Non-pigmented ciliary epithelial cell (primary cell): ENCODE data around the gene SNX2.
A peak's percentile ranks its signal among the peaks of the same experiment; 100 is the strongest.

Source experiments
- DNase-seq: peaks from one replicate; pipeline ENCODE4 v3.0.0-alpha.2; 2010; ENCODE audit warnings: low read depth

Gene SNX2

DNA sequence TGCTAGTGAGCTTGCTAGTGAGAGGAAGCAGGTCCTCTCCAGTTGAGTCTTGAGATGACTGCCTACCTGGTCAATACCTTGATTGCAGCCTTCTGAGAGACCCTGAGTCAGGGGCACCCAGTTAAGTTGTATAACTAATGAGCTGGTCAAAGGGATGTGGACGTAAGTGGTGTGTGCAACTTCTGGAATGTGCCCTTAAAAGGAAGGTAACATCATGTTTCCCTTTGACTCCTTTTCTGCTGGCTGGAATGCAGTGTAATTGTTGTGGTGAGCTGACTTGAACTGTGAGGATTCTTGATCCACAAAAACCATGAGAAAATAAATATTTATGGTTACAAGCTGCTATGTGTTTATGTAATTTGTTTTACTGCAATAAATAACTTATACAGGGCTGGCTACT, 2.4 kb upstream of the SNX2 start:
- DNase-seq, result peak; percentile 45

DNA sequence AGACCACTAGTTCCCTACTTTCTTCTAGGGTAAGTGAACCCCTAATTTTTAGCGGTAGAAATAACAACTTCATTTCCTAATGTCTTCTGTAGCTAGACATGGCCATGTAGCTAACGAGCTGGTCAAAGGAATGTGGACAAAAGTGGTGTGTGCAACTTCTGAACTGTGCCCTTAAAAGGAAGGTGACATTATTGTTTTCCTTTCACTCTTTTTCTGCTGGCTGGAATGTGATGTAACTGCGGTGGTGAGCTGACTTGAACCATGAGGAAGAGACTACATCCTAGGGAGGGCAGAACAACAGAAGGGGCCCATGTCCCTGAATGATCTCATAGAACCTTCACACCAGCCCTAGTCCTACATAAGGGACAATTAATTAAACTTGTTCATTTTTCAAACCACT, 1.3 kb upstream of the SNX2 start:
- no peak for DNase-seq

DNA sequence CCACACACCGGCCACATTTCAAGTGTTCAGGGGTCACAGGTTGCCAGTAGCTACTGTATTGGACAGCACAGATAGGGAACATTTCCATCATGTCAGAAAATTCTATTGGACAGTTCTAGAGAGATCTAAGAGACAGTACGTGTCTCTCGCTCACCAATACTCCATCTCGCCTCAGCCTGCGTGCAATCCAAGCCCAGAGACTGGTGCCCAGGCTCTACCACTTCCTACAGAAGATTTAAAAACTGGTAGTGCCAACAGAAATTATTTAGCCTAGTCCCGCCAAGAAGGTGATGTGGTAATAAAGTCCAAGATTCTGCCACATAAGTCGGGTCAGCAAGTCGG, 390 bp upstream of the SNX2 start:
- no peak for DNase-seq

DNA sequence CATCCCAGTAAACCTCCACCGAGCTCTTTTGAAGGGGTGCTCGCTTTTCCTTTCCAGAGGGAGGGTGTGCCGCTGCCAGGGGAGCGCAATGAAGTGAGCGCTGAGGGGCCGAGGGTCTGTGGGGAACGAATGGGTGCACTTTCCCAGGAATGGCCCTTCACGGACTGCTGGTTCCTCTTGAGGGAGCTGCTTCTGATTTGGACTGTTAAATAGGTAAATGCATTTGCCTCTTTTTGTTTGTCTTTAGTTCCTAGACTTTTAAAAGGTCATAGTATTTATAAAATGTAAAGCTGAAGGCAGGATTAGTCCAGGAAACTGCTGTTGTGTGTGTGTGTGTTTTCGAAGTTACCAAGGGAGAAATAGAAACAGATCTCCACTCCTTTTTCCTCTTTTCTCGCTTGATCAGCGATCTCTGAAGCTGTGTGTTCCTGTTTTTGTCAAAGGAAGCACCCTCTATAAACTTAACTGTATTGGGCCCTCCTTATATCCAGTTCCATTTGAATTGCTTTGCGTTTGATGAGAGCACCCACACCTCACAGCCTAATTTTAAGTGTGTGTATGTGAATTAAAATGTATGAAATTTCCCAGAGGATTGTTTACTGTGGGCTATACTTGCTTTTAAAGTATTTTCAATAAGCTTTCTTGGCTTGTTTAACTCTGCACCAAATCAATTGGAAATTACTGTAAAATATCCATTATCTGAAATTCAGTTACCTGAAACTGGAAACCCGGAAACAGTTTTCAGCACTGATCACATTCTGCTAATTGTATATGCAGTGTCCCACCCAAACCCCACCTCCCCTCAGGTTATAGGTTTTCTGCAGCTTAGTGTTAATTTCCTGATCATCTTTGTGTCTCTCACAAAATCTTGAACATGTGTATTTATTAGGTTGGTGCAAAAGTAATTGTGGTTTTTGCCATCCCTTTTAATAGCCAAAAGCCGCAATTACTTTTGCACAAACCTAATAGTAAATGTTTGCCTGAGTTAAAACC, 966 bp downstream of the SNX2 start:
- DNase-seq, result no peak

DNA sequence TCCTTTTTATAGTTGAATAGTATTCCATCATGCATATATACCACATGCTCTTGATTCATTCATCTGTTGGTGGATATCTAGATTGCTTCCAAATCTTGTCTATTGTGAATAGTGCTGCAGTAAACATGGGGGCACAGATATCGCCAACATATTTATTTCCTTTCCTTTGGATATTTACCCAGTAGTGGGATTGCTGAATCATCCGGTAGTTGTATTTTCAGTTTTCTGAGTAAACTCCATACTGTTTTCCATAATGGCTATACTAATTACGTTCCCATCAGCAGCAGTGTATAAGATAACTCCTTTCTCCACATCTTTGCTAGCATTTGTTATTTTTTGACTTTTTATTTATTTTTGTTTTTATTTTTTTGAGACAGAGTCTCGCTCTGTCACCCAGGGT, 3.3 kb downstream of the SNX2 start:
- no peak for DNase-seq

DNA sequence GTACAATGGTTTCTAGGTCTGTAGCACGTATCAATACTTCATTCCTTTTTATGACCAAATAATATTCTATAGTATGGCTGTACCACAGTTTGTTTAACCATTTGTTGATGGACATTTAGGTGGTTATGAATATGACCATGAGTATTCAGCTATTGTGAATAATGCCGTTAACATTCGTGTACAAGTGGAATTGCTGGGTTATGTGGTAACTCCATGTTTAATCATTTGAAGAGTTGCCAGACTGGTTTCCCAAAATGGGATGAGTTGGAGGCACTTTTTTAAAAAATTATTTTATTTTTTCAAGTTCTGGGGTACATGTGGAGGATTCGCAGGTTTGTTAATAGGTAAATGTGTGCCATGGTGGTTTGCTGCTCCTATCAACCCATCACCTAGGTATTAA, 4.6 kb downstream of the SNX2 start:
- no peak for DNase-seq

DNA sequence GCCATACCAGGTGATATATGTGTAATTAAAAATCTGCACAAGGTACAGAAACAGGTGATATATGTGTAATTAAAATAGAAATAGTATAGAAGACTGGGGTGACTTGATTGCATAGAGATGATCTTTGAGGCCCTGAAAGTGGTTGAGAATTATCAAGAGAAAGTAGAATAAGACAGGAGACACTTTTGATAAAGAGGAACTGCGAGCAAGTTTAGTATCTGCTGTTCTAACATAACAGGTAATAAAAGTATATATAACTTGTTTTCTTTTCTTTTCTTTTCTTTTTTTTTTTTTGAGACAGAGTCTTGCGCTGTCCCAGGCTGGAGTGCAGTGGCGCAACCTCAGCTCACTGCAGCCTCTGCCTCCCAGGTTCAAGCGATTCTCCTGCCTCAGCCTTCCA, 5.4 kb downstream of the SNX2 start:
- no peak for DNase-seq

DNA sequence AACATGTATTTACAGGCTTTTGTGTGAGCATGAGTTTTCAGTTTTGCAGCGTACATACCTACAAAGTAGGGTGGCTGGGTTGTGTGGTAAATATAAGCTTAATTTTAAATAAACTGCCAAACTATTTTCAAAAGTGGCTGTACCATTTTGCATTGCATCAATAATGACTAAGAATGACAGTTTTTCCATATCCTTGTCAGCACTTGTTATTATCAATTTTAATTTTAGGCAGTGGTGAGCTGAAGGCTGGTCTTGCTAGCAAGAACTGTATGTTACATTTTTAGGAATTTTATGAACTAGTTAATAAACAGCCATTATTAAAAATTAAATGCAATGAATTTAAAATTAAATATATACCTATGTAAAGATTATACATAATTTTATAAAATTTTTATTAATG, 6.6 kb downstream of the SNX2 start:
- no peak for DNase-seq

DNA sequence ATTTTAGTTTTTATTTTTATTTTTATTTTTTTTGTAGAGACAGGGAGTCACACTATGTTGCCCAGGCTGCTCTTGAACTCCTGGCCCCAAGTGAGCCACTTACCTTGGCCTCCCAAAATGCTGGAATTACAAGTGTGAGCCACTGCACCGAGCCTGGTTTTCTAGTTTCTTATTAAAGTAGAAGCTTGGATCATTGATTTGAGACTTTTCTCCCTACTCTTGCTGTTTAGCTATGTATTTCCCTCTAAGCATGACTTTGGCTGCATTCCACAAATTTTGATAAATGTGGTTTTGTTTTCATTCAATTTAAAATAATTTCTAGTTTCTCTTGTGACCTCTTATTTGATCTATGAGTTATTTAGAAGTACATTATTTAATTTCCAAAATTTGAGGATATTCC, 10.4 kb downstream of the SNX2 start:
- DNase-seq, result no peak

DNA sequence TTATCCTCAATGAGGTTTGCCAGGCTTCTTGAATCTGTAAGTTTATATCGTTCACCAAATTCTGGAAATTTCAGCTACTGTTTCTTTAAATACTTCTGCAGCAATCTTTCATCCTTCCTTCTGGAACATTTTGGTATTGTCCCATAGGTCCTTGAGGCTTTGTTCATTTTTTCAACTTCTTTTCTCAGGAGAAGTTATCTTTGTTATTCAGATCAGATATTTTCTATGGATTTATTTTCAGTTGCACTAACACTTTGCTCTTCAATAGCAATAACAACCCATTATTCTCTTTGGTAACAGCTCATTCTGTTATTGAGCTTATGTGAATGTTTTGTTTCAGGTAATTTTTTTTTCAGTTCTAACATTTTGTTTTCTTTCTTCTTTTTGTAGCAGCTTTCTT, 13.5 kb downstream of the SNX2 start:
- no peak for DNase-seq

DNA sequence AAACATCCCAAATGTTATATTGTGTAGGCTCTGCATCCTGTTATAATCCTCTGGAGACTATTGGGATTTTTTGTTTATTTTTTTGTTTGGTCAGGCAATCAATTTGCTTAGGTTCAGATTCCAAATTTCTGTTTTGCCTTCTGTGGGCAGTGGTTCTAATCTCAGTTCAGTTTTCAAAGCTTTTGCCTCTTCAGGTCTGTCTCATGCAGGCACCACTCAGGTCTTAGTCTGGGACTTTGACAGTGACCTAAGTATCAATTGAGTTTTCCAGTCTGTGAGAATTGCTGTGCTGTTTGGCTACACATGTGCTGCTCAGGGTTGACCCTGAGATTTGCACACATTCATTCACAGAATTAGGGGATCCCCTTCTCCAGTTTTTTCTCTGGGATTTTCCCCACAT, 14.1 kb downstream of the SNX2 start:
- no peak for DNase-seq

DNA sequence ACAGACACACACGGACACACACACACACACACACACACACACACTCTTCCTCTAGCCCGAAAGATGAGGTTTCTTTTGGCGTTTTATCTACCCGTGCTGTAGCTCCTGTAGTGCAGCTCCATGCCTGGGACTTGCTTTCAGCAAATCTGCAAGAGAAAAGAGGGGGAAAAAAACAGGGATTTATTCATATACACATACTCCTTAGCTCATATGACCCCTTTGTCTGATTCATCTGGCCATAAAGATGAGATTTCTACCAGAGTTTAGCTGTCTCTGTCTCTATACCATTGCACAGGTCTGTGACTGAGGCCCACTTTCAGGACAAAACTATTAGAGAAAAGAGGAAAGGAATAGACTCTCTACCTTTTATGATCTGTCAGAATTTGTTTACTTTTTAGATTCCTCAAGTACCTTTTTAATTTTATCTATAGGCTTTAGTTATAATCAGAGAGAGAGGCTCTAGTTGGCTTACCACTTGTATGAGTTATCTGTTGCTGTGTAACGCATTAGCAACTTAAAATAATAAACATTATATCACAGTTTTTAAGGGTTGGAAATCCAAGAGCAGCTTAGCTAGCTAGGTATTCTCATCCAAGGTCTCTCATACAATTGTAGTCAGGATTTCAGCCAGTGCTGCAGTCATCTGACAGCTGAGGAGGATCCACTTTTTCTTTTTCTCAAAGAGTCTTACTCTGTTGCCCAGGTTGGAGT, 14.7 kb downstream of the SNX2 start:
- DNase-seq, result no peak

DNA sequence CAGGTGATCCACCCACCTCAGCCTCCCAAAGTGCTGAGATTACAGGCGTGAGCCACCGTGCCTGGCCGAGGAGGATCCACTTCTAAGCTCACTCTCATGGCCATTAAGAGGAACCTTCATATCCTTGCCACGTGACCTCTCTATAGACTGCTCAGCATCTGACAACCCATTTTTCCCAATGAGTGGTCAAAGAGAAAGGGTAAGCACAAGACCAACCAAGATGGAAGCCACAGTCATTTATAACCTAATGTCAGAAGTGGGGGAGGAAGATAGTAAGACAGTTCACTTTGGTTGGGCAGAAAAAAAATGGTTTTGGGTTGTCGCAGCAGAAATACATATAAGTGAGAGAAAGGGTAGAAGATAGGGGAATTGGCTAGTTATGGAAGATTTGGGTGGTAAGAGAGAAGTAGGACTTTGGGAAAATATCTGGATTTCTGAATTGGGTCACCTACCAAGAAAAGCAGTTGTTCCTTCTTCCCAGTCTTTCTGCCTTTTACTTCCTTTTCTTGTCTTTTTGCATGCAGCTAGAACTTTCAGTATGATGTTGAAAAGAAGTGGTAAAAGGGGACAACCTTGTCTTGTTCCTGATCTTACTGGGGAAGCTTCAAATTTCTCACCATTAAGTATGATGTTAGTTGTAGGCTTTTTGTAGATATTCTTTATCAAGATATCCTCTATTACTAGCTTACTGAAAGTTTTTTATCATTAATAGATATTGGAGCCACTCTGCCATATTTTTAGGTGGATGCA, 15.6 kb downstream of the SNX2 start:
- DNase-seq, result no peak

DNA sequence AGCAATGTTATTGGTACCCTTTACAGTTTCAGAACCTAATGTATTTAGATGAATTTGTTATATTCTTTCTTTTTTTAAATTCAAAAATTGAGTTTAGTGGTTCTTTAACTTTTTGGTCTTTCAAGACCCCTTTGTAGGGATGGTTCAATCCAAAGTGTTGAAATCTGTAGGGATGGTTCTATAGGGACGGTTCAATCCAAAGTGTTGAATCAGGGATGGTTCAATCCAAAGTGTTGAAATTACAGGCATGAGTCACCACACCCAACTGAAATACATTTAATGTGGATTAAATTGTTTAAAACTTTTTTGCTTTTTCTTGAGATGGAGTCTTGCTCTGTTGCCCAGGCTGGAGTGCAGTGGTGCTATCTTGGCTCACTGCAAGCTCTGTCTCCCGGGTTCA, 30.6 kb downstream of the SNX2 start:
- peak; percentile 20 for DNase-seq

DNA sequence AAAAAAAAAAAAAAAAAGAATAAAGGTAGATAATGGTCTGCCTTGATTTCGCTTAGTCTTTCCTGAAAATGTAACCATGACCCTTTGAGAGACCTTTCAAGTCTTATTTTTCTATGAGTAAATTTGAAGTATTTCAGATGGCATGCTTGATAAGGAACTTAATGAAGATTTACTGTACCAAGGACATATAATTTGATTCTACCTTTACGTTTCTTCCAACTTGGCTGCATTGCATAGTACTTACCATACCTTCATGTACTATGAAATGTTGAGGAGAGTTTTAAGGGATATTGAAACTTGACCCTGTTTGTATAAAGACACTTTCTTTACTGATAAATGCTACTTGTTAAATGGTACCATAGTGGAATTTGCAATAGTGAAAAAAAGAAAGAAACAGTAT, 35.5 kb downstream of the SNX2 start:
- no peak for DNase-seq

DNA sequence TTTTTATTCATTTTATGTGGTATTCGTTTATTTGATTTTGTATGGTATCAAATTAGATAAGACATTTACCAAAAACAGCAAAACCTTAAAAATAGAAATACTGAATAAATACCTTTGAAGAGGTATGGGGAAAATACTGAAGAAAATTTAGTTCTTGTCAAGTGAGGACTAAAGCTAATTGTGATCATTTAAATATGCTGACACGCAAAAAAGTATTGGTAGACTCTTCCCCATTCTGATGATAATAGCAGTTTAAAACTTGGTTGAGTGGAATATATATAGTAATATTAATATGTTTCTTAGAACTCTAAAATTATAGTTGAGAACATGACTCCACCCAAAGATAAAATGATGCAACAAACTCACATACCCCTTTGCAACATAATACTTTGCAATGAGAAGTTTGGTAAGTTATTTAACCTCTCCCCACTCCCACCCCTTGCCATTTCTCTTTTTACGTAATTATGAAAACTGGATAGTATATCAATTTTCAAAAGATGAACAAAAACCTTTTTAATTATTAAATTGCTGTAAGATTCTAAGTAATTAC, 40.4 kb downstream of the SNX2 start:
- no peak for DNase-seq

DNA sequence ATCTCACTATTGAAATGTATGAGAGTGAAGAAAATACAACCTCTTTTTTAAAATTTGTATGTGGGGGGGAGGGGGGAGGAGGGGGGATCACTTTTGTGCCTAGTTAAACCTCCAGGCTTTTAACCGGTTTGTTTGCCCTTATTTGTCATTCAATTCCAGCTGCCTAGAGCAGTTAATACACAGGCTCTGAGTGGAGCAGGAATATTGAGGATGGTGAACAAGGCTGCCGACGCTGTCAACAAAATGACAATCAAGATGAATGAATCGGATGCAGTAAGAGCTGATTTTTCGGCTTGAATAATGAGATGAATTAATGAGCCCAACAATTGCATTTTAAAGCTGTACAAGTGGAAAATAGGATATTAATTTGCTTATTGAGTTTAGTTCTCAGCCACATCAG, 41.9 kb downstream of the SNX2 start:
- DNase-seq, result no peak

DNA sequence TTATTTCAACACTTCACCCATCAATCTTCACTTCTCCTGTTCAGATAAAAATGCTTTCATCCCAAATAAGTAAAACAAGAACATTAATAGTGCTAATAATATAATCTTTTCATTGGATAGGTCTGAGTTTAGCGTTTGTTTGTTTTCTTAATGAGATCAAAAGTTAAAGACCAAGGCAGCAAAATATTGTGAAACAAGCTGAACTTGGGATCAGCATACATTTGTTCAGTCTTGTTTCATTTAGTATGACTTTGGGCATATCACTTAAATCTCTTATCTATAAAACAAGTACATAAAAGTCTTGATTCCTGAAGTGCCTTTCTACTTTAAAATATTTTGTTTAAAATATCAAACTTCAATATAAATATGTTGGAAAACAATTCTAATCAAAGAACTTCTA, 57.1 kb downstream of the SNX2 start:
- DNase-seq, result no peak

DNA sequence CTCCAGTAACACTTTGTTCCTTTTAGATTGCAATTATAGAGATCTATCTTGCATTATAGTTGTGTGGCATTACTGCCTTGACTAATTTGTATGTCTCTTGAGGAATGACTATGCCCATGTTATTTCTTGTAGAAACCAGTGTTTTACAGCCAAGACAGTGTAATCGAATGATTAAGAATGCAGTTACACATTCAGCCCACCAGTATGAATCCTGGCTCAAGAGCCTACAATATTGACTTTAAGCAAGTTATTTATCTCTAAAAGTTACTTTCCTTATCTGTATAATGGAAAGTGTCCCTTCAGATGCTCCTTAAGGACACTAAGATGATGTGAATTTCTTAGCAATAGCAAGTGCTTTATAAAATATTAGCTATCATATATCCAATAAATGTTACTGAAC, 60.8 kb downstream of the SNX2 start:
- no peak for DNase-seq

DNA sequence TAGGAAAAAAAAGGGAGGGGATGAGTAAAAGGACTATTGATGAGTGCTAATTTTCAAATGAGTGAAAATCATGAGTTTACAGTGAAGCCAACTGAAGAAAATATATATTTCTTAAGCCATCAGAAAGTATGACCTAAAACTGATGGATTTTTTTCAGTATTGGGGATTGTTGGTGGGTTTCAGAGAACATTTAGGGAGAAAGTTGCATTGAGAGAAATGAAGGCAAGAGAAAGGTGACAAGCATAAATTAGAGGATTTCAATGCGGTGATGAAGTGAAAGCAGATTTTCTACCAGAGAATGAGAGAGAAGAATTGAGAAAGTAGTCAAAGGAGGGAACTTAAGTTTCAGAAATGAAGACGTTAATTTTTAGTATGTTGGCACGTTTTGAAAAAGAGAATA, 62.1 kb downstream of the SNX2 start:
- no peak for DNase-seq

DNA sequence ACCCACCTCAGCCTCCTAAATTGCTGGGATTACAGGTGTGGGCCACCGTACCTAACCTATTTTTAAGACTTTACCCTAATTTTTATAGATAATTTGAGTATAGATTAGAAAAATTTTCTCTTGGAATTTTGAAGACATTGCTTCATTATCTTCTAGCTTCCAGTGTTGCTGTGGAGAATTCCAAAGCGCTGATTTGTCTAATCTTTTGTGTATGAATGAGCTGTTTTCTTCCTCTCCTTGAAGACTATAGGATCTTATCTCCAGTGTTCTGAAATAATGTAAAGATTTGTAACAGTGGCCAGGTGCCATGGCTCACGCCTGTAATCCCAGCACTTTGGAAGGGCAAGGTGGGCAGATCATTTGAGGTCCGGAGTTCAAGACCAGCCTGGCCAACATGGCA, 64.9 kb downstream of the SNX2 start:
- no peak for DNase-seq

DNA sequence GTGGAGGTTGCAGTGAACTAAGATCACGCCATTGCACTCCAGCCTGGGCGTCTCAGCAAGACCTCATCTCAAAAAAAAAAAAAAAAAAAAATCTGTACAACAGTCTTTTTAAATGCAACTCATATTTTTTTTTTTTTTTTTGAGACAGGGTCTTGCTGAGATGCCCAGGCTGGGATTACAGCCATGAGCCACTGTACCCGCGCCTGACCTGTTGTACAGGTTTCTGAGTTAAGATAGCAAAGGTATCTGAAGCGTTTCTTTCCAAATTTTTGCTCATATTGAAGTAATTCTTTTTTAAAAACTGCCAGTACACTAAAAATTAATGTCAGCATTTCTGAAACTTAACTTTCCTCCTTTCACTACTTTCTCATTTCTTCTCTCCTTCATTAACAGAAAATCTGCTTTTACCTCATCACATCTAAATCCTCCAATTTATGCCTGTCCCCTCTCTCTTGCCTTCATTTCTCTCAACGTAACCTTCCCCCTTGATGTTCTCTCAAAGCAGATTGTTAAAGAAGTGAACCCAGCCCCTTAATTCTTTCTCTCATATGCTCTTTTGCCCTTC, 67.2 kb downstream of the SNX2 start:
- no peak for DNase-seq
